ENCODE results near the gene PLXNA4.

- no peak for TF ChIP-seq NFE2L1 (CRISPR knock-in tag; IDR thresholded peaks at IDR 0.05)
- TF ChIP-seq, protein P1, sequence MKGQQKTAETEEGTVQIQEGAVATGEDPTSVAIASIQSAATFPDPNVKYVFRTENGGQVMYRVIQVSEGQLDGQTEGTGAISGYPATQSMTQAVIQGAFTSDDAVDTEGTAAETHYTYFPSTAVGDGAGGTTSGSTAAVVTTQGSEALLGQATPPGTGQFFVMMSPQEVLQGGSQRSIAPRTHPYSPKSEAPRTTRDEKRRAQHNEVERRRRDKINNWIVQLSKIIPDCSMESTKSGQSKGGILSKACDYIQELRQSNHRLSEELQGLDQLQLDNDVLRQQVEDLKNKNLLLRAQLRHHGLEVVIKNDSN (CRISPR knock-in tag; IDR thresholded peaks at IDR 0.05), result no peak
- TF ChIP-seq, protein P2, sequence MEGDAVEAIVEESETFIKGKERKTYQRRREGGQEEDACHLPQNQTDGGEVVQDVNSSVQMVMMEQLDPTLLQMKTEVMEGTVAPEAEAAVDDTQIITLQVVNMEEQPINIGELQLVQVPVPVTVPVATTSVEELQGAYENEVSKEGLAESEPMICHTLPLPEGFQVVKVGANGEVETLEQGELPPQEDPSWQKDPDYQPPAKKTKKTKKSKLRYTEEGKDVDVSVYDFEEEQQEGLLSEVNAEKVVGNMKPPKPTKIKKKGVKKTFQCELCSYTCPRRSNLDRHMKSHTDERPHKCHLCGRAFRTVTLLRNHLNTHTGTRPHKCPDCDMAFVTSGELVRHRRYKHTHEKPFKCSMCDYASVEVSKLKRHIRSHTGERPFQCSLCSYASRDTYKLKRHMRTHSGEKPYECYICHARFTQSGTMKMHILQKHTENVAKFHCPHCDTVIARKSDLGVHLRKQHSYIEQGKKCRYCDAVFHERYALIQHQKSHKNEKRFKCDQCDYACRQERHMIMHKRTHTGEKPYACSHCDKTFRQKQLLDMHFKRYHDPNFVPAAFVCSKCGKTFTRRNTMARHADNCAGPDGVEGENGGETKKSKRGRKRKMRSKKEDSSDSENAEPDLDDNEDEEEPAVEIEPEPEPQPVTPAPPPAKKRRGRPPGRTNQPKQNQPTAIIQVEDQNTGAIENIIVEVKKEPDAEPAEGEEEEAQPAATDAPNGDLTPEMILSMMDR (IDR thresholded peaks at IDR 0.05), result no peak
Measured at GRCh38 chr7:132364226-132364625, 212.0 kb downstream of the PLXNA4 start.

Measured in WTC11 (cell line).